ENCODE measurements around the gene SLC24A4. TPM values are rescaled to one million over a fixed set of nuclear protein-coding genes. Genes with fewer than 3 reads are reported as not detected.

Gene SLC24A4
- total RNA-seq, 1 experiment from 2014 or later = not detected

DNA sequence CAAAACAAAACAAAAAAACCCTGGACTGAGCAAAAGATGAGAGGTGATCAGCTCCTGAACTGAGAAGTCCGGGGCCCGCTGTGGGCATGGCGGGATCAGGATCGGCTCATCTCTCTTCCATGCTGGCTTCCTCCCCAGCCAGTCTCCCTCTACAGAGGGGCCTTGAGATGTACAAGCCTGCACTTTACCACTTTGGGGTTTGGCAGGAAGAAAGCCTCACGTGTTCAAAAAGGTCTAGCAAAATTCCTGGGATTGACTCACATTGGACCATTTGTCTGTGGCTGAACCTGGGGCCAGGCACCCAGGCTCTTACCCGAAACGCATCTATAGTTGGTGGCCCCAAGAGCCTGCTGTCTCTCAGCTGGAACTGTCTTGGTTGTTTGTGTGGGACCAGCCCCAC lies 89.0 kb downstream of the SLC24A4 start:
- ATAC-seq (no peak), DNase-seq (ENCODE audit: low read depth, low spot score) (no peak)
- Histone ChIP-seq H4K20me1 (ENCODE audit: insufficient read depth) (no peaks in the 10 kb centered on the region), H3K4me2 (ENCODE audit: low read length) (no peak overlapping the region), H3K4me3 (replicated peaks in 1 of 2; ENCODE audit: low read depth in 1 of 2, low read length in 2 of 2) (no peak overlapping the region), H3K9ac (ENCODE audit: low read length) (no peak overlapping the region), H3K36me3 (ENCODE audit: control insufficient read depth in 1 of 2, insufficient read depth in 2 of 2, low read length in 2 of 2) (no peaks in the 10 kb centered on the region), H3K79me2 (ENCODE audit: insufficient read depth, low read length) (no peaks in the 10 kb centered on the region), H3K27me3 (ENCODE audit: insufficient read depth, low read length) (no peaks in the 10 kb centered on the region), H2AFZ (ENCODE audit: low read depth, low read length, poor library complexity, severe bottlenecking) (no peak overlapping the region), H3K27ac (ENCODE audit: low read depth, low read length) (no peak overlapping the region), H3K9me2 (ENCODE audit: insufficient read depth) (no peaks in the 10 kb centered on the region), H3K9me3 (ENCODE audit: control insufficient read depth in 1 of 2, insufficient read depth in 1 of 2, low read depth in 1 of 2, low read length in 2 of 2) (no peaks in the 10 kb centered on the region), H3K4me1 (ENCODE audit: control insufficient read depth in 1 of 2, insufficient read depth in 2 of 2, low read length in 2 of 2) (peaks cover 0 to 8% of the 10 kb centered on the region in 2 experiments; a peak in 2 of 4 replicates)
- TF ChIP-seq SIN3A (IDR thresholded peaks at IDR 0.05; ENCODE audit: low read depth) (no peak), EZH2phosphoT487 (IDR thresholded peaks at IDR 0.05; ENCODE audit: borderline replicate concordance) (no peak), JUND (IDR thresholded peaks at IDR 0.05) (no peak), CBX3 (IDR thresholded peaks at IDR 0.05; ENCODE audit: low read depth) (no peak), RAD21 (IDR thresholded peaks at IDR 0.05; ENCODE audit: low read depth) (no peak), EZH2 (IDR thresholded peaks at IDR 0.05) (no peak), EGR1 (IDR thresholded peaks at IDR 0.05; ENCODE audit: low read depth) (no peak), FOSL1 (IDR thresholded peaks at IDR 0.05; ENCODE audit: low read depth) (no peak), POLR2A (IDR thresholded peaks at IDR 0.05; ENCODE audit: borderline replicate concordance, extremely low read depth, insufficient read depth, insufficient read length) (no peak), TCF7L2 (IDR thresholded peaks at IDR 0.05; ENCODE audit: borderline replicate concordance, extremely low read depth, insufficient read depth, insufficient read length) (no peak)
- TF ChIP-seq, protein P1, sequence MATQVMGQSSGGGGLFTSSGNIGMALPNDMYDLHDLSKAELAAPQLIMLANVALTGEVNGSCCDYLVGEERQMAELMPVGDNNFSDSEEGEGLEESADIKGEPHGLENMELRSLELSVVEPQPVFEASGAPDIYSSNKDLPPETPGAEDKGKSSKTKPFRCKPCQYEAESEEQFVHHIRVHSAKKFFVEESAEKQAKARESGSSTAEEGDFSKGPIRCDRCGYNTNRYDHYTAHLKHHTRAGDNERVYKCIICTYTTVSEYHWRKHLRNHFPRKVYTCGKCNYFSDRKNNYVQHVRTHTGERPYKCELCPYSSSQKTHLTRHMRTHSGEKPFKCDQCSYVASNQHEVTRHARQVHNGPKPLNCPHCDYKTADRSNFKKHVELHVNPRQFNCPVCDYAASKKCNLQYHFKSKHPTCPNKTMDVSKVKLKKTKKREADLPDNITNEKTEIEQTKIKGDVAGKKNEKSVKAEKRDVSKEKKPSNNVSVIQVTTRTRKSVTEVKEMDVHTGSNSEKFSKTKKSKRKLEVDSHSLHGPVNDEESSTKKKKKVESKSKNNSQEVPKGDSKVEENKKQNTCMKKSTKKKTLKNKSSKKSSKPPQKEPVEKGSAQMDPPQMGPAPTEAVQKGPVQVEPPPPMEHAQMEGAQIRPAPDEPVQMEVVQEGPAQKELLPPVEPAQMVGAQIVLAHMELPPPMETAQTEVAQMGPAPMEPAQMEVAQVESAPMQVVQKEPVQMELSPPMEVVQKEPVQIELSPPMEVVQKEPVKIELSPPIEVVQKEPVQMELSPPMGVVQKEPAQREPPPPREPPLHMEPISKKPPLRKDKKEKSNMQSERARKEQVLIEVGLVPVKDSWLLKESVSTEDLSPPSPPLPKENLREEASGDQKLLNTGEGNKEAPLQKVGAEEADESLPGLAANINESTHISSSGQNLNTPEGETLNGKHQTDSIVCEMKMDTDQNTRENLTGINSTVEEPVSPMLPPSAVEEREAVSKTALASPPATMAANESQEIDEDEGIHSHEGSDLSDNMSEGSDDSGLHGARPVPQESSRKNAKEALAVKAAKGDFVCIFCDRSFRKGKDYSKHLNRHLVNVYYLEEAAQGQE (IDR thresholded peaks at IDR 0.05; ENCODE audit: low read depth) = no peak
- TF ChIP-seq, protein P2, sequence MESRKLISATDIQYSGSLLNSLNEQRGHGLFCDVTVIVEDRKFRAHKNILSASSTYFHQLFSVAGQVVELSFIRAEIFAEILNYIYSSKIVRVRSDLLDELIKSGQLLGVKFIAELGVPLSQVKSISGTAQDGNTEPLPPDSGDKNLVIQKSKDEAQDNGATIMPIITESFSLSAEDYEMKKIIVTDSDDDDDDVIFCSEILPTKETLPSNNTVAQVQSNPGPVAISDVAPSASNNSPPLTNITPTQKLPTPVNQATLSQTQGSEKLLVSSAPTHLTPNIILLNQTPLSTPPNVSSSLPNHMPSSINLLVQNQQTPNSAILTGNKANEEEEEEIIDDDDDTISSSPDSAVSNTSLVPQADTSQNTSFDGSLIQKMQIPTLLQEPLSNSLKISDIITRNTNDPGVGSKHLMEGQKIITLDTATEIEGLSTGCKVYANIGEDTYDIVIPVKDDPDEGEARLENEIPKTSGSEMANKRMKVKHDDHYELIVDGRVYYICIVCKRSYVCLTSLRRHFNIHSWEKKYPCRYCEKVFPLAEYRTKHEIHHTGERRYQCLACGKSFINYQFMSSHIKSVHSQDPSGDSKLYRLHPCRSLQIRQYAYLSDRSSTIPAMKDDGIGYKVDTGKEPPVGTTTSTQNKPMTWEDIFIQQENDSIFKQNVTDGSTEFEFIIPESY (IDR thresholded peaks at IDR 0.05; ENCODE audit: extremely low read depth, insufficient replicate concordance, low read length) = no peak
- TF ChIP-seq, protein P3, sequence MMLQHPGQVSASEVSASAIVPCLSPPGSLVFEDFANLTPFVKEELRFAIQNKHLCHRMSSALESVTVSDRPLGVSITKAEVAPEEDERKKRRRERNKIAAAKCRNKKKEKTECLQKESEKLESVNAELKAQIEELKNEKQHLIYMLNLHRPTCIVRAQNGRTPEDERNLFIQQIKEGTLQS (IDR thresholded peaks at IDR 0.05) = no peak
- no TSS peak for BruUV-seq (replicated peaks)
- ChIA-PET CTCF (no interaction called here), POLR2A (no interaction called here), RAD21 (ENCODE audit: low non-redundant PET in 1 of 2, low total read pairs in 2 of 2, uncharacterized antibody in 2 of 2, unreplicated experiment in 2 of 2) (no interaction called here)
- intact Hi-C loops (cut with micrococcal nuclease) = no loop called here
